Measurements from ENCODE around the gene NCOA6. TPM values are rescaled to one million over a fixed set of nuclear protein-coding genes. Genes with fewer than 3 reads are reported as not detected.

The NCOA6 gene
- total RNA-seq, 1 donor from 2014 or later, result 59.5 TPM

DNA sequence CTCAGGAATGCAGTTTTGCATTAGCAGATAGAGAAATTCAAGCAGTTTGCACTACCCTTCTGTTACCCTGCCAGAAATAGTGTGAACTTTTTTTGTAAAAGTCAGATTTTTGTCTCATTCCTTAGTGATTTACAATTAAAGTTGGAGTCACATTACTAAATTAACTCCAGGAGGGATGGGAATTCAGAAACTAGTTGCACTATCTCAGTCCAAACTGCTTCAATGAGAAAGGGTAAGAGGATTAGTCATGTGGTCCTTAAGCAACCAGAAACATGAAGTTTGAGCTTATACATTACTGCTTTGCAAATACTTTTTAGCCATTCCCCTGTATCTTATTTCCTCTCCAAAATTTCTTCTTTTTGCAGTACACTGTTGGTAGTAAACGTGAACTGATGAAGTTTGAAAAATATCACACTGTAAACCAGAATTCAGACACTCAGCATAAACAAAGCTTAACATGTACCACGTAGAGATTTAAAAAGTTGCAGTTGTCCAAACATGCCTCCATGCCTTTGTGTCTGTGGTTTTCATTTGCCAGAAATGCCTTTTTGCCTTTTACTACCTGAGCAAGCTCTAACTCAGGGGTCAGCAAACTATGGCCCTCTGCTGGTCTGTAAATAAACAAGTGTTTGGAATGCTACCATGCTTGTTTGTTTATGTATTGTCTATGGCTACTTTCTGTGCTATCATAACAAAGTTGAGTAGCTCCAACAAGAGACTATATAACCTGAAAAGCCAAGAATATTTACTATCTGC is 71.6 kb downstream of the NCOA6 start:
- H3K9me3 Mint-ChIP-seq, result no peaks in the 10 kb centered on the region
- no peaks in the 10 kb centered on the region for H3K4me1 Mint-ChIP-seq (ENCODE audit: unreplicated experiment)
- TF ChIP-seq, protein P1, sequence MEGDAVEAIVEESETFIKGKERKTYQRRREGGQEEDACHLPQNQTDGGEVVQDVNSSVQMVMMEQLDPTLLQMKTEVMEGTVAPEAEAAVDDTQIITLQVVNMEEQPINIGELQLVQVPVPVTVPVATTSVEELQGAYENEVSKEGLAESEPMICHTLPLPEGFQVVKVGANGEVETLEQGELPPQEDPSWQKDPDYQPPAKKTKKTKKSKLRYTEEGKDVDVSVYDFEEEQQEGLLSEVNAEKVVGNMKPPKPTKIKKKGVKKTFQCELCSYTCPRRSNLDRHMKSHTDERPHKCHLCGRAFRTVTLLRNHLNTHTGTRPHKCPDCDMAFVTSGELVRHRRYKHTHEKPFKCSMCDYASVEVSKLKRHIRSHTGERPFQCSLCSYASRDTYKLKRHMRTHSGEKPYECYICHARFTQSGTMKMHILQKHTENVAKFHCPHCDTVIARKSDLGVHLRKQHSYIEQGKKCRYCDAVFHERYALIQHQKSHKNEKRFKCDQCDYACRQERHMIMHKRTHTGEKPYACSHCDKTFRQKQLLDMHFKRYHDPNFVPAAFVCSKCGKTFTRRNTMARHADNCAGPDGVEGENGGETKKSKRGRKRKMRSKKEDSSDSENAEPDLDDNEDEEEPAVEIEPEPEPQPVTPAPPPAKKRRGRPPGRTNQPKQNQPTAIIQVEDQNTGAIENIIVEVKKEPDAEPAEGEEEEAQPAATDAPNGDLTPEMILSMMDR (conservative IDR thresholded peaks at IDR 0.05), result peak; percentile 35
- H3K4me3 Mint-ChIP-seq, result no peak overlapping the region
- DNase-seq (ENCODE audit: extremely low spot score, unreplicated experiment), result no peak
- peaks cover 31% of the 10 kb centered on the region for H3K36me3 Mint-ChIP-seq
- H3K27me3 Mint-ChIP-seq, result no peaks in the 10 kb centered on the region
- H3K27ac Mint-ChIP-seq, result no peak overlapping the region

DNA sequence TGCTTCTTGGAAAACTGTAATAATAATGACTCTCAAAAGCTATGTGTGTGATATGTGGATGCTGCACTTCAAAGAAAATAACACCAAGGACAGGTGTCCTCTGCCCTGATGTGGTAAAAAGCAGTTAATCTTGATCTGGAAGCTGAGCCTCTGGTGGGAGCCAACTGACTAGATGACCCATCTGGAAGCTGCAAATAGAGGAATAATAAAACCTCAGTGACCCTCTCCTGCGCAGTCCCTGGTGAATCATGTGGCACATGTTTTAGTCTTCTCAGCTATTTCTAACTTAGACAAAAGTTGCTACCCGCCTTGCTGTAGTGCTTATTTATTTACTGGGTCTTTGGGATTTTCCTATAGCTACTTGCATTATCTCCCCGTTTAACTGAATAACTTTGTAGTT is 74.0 kb downstream of the NCOA6 start:
- Mint-ChIP-seq H3K27me3 (no peaks in the 10 kb centered on the region), H3K36me3 (peaks cover 23% of the 10 kb centered on the region)

DNA sequence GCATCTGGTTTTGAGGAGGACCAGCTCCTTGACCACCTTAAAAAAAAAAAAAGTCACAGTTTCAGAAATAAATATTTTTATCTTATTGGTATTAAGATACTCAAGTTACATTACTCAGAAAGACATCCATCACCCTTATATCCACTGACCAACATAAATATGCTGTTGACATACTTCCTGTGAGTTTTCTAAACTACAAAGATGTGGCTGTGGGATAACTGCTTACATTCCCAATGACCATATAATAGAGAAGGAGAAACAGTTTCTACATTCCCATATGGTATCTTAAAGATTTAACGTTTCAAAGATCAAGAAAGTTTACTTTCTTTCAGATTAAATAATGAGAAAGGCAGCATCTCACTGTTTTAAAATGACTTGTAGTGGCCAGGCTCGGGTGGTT is 75.0 kb downstream of the NCOA6 start:
- no peak overlapping the region for H3K27ac Mint-ChIP-seq

More for the DNA sequence above, 74.0 kb downstream of the NCOA6 start:
- no peaks in the 10 kb centered on the region for H3K4me1 Mint-ChIP-seq (ENCODE audit: unreplicated experiment)
- H3K9me3 Mint-ChIP-seq, result no peaks in the 10 kb centered on the region
- TF ChIP-seq, protein P1 (conservative IDR thresholded peaks at IDR 0.05), result no peak
- H3K4me3 Mint-ChIP-seq, result no peak overlapping the region
- no peak for DNase-seq (ENCODE audit: extremely low spot score, unreplicated experiment)
- no peak overlapping the region for H3K27ac Mint-ChIP-seq

DNA sequence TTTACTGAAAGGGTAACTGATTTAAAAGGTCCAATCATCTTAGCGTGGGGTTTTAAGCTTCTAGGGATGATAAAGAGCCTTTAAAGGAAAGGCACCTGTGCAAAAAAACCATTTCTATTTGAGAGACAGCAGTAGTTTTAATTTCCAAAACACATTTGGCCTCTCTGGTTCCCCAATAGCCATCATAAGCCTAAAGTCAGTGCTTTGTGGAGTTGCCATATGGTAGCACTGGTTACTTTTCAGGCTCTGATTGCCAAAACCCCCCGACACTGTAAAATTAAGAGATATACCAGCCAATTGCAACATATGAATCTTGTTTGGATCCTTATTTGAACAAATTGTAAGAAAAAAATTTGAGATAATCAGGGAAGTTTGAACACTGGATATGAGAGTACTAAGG is 76.7 kb downstream of the NCOA6 start:
- Mint-ChIP-seq H3K4me1 (ENCODE audit: unreplicated experiment) (no peaks in the 10 kb centered on the region), H3K27me3 (no peaks in the 10 kb centered on the region), H3K4me3 (no peak overlapping the region), H3K36me3 (peaks cover 16% of the 10 kb centered on the region), H3K27ac (no peak overlapping the region), H3K9me3 (no peaks in the 10 kb centered on the region)
- TF ChIP-seq, protein P1 (conservative IDR thresholded peaks at IDR 0.05), result no peak
- DNase-seq (ENCODE audit: extremely low spot score, unreplicated experiment), result no peak

More for the DNA sequence above, 75.0 kb downstream of the NCOA6 start:
- no peak for DNase-seq (ENCODE audit: extremely low spot score, unreplicated experiment)
- no peak overlapping the region for H3K4me3 Mint-ChIP-seq
- H3K9me3 Mint-ChIP-seq, result no peaks in the 10 kb centered on the region
- no peaks in the 10 kb centered on the region for H3K4me1 Mint-ChIP-seq (ENCODE audit: unreplicated experiment)
- H3K27me3 Mint-ChIP-seq, result no peaks in the 10 kb centered on the region
- H3K36me3 Mint-ChIP-seq, result peaks cover 23% of the 10 kb centered on the region
- TF ChIP-seq, protein P1 (conservative IDR thresholded peaks at IDR 0.05), result no peak

DNA sequence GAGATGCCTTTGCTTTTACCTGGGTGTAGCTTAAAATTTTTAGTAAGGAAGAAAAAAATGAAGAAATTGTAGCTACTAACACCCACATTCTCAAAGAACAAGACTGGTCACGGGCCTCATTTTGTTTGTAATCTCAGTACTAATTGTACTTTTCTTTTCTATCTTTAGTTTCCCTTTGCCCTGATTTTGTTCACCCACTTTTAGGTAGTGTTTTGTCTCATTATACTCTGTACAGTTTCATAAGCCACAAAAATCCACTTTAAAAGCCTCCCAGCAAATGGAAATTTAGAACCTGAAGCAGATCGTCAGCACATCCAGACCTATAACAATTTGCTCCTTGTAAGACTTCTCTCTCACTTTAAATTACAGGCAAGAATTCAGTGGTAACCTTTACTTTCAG is 78.0 kb downstream of the NCOA6 start:
- TF ChIP-seq, protein P1 (conservative IDR thresholded peaks at IDR 0.05), result no peak
- H3K4me1 Mint-ChIP-seq (ENCODE audit: unreplicated experiment), result no peaks in the 10 kb centered on the region
- no peaks in the 10 kb centered on the region for H3K9me3 Mint-ChIP-seq
- H3K4me3 Mint-ChIP-seq, result no peak overlapping the region
- H3K27ac Mint-ChIP-seq, result no peak overlapping the region
- no peak for DNase-seq (ENCODE audit: extremely low spot score, unreplicated experiment)
- H3K36me3 Mint-ChIP-seq, result peaks cover 17% of the 10 kb centered on the region
- H3K27me3 Mint-ChIP-seq, result no peaks in the 10 kb centered on the region

Measured in type B pancreatic cell (in vitro differentiated cells).